Measurements from ENCODE around the gene BID. TPM values are rescaled to one million over a fixed set of nuclear protein-coding genes. Genes with fewer than 3 reads are reported as not detected.

The BID gene
- total RNA-seq, 1 donor from 2014 or later: 35.1 TPM

GRCh38 chr22:17789379-17790200 is 15.3 kb upstream of the BID start:
- Histone ChIP-seq H3K9me3 (ENCODE audit: insufficient read depth, low read depth, low read length) (no peaks in the 10 kb centered on the region), H3K27ac (ENCODE audit: low read depth, low read length) (no peak overlapping the region), H3K79me2 (ENCODE audit: insufficient read depth, low read length) (no peaks in the 10 kb centered on the region), H3K9ac (ENCODE audit: low read length) (no peak overlapping the region), H3K4me2 (ENCODE audit: low read length) (no peak overlapping the region), H3K36me3 (ENCODE audit: insufficient read depth, low read length) (no peaks in the 10 kb centered on the region), H3K4me1 (ENCODE audit: insufficient read depth, low read length) (peaks cover 3% of the 10 kb centered on the region), H3K27me3 (ENCODE audit: insufficient read depth, low read length) (no peaks in the 10 kb centered on the region), H2AFZ (ENCODE audit: low read depth, low read length) (no peak overlapping the region), H4K20me1 (ENCODE audit: insufficient read depth, low read length) (no peaks in the 10 kb centered on the region), H3K4me3 (ENCODE audit: insufficient read depth, low read depth, low read length) (no peak overlapping the region)
- Mint-ChIP-seq H3K36me3 (ENCODE audit: low read depth, unreplicated experiment) (peaks cover 12% of the 10 kb centered on the region), H3K9me3 (ENCODE audit: unreplicated experiment) (no peaks in the 10 kb centered on the region), H3K27me3 (ENCODE audit: low read depth, unreplicated experiment) (no peaks in the 10 kb centered on the region), H3K4me3 (ENCODE audit: unreplicated experiment) (no peak overlapping the region), H3K4me1 (ENCODE audit: low read depth, unreplicated experiment) (peaks cover 5% of the 10 kb centered on the region), H3K27ac (ENCODE audit: unreplicated experiment) (no peak overlapping the region)
- FAIRE-seq: no peak
- DNase-seq (ENCODE audit: low read depth): no peak
- TF ChIP-seq EZH2 (IDR thresholded peaks at IDR 0.05; ENCODE audit: insufficient read depth, low read length) (no peak), CTCF (IDR thresholded peaks at IDR 0.05; ENCODE audit: insufficient read depth, low read depth, low read length) (no peak)

- H3K9me3 ChIP-seq (ENCODE audit: insufficient read depth, low read depth, low read length): no peaks in the 10 kb centered on the region
- no peaks in the 10 kb centered on the region for H4K20me1 ChIP-seq (ENCODE audit: insufficient read depth, low read length)
- no peak overlapping the region for H3K9ac ChIP-seq (ENCODE audit: low read length)
- H2AFZ ChIP-seq (ENCODE audit: low read depth, low read length): no peak overlapping the region
- FAIRE-seq: no peak
- H3K4me2 ChIP-seq (ENCODE audit: low read length): no peak overlapping the region
- H3K4me3 ChIP-seq (ENCODE audit: insufficient read depth, low read depth, low read length): no peak overlapping the region
- H3K27ac ChIP-seq (ENCODE audit: low read depth, low read length): no peak overlapping the region
- no peaks in the 10 kb centered on the region for H3K79me2 ChIP-seq (ENCODE audit: insufficient read depth, low read length)
- no peaks in the 10 kb centered on the region for H3K36me3 ChIP-seq (ENCODE audit: insufficient read depth, low read length)
- H3K4me1 ChIP-seq (ENCODE audit: insufficient read depth, low read length): peaks cover 3% of the 10 kb centered on the region
- H3K27me3 Mint-ChIP-seq (ENCODE audit: low read depth, unreplicated experiment): no peaks in the 10 kb centered on the region
- H3K27ac Mint-ChIP-seq (ENCODE audit: unreplicated experiment): no peak overlapping the region
- H3K4me3 Mint-ChIP-seq (ENCODE audit: unreplicated experiment): no peak overlapping the region
- H3K36me3 Mint-ChIP-seq (ENCODE audit: low read depth, unreplicated experiment): peaks cover 7% of the 10 kb centered on the region
- no peak for DNase-seq (ENCODE audit: low read depth)
- no peaks in the 10 kb centered on the region for H3K27me3 ChIP-seq (ENCODE audit: insufficient read depth, low read length)
- TF ChIP-seq CTCF (IDR thresholded peaks at IDR 0.05; ENCODE audit: insufficient read depth, low read depth, low read length) (no peak), EZH2 (IDR thresholded peaks at IDR 0.05; ENCODE audit: insufficient read depth, low read length) (no peak)
- H3K9me3 Mint-ChIP-seq (ENCODE audit: unreplicated experiment): no peaks in the 10 kb centered on the region
- H3K4me1 Mint-ChIP-seq (ENCODE audit: low read depth, unreplicated experiment): peaks cover 5% of the 10 kb centered on the region
These were observed 14.5 kb upstream of the BID start for GRCh38 chr22:17788528-17789378.
